GM12878 (cell line): ENCODE data around the gene DUSP15. TPM values are rescaled to one million over a fixed set of nuclear protein-coding genes. Genes with fewer than 3 reads are reported as not detected.

Experiments
- ATAC-seq: fragments of 200-7000 bp; cut with Tn5 transposase; 3 replicates; pipeline ENCODE4 v1.9.1; 2020; ENCODE audit warnings: mild to moderate bottlenecking, moderate library complexity
- BruUV-seq: library from RNA; stranded (reverse); fragments of 400-500 nt; replicated peaks from 2 replicates; lab custom pipeline; 2021; lab: Mats Ljungman, UMichigan
- CTCF ChIA-PET: fragments of 300-600 bp; sonication (Branson Sonifier 250); formaldehyde crosslinking; extraction: SDS; loops from one replicate; lab custom pipeline; 2021; ENCODE audit warnings: inconsistent platforms; lab: Yijun Ruan, JAX
- POLR2A ChIA-PET: fragments of 350-600 bp; formaldehyde crosslinking; extraction: SDS; loops from one replicate; lab custom pipeline; 2021; ENCODE audit warnings: inconsistent platforms; lab: Charles Lee
- RAD21 ChIA-PET: fragments of 300-600 bp; sonication (Branson Sonifier 250); formaldehyde crosslinking; loops from one replicate; lab custom pipeline; 2023; ENCODE audit warnings: antibody characterized with exemption; ENCODE audit not compliant: unreplicated experiment; lab: Charles Lee
- SMC1A ChIA-PET: fragments of 300-600 bp; sonication (Branson Sonifier 250); formaldehyde crosslinking; loops from one replicate; lab custom pipeline; 2023; ENCODE audit not compliant: unreplicated experiment, uncharacterized antibody; lab: Charles Lee
- DNase-seq: peaks from one replicate; pipeline ENCODE4 v3.0.0-alpha.2; 2011; ENCODE audit warnings: low read depth, low spot score
- FAIRE-seq: peaks from 3 replicates; lab custom pipeline; 2011; peaks lifted over from hg19 to GRCh38; lab: Jason Lieb, UNC
- H2AFZ ChIP-seq: 2 replicates; pipeline ENCODE4 v1.6.0; 2011; ENCODE audit warnings: low read depth, low read length, control low read depth; ENCODE audit not compliant: control insufficient read depth
- H3K27ac ChIP-seq: 2 replicates; pipeline ENCODE4 v1.5.1; 2011; ENCODE audit warnings: control low read depth; ENCODE audit not compliant: control insufficient read depth, insufficient read depth
- H3K27me3 ChIP-seq, 2 experiments: replicated peaks in 1 of 2; 2 replicates each; pipeline versions ENCODE4 v1.6.0 to v1.6.1; 2011; ENCODE audit warnings: low read length in 1 of 2; ENCODE audit not compliant: control insufficient read depth in 2 of 2, insufficient read depth in 2 of 2
- H3K36me3 ChIP-seq, 2 experiments: 2 replicates each; pipeline ENCODE4 v1.5.1; 2011; ENCODE audit warnings: low read length in 1 of 2; ENCODE audit not compliant: control insufficient read depth in 2 of 2, insufficient read depth in 2 of 2
- H3K4me1 ChIP-seq: 2 replicates; pipeline ENCODE4 v1.6.1; 2011; ENCODE audit warnings: mild to moderate bottlenecking, low read length, moderate library complexity, mixed read lengths; ENCODE audit not compliant: control insufficient read depth, insufficient read depth
- H3K4me2 ChIP-seq: 2 replicates; pipeline ENCODE4 v1.6.0; 2011; ENCODE audit warnings: control low read depth; ENCODE audit not compliant: control insufficient read depth, insufficient read depth
- H3K4me3 ChIP-seq: fragments of 200-600 bp; sonication (generic); 2 replicates; pipeline ENCODE4 v1.5.1; 2016
- H3K79me2 ChIP-seq: 2 replicates; pipeline ENCODE4 v1.6.0; 2011; ENCODE audit warnings: low read length; ENCODE audit not compliant: control insufficient read depth, insufficient read depth
- H3K9ac ChIP-seq: 2 replicates; pipeline ENCODE4 v1.8.0; 2011; ENCODE audit warnings: low read length, control low read depth, mixed read lengths; ENCODE audit not compliant: control insufficient read depth, insufficient read depth
- H3K9me3 ChIP-seq: replicated peaks from 3 replicates; pipeline ENCODE4 v1.5.1; 2011; ENCODE audit warnings: mild to moderate bottlenecking, low read length; ENCODE audit not compliant: control insufficient read depth, insufficient read depth
- H4K20me1 ChIP-seq: 2 replicates; pipeline ENCODE4 v1.6.0; 2011; ENCODE audit not compliant: control insufficient read depth, insufficient read depth
- BACH1 ChIP-seq: fragments of 450-650 bp; IDR thresholded peaks from 2 replicates; pipeline ENCODE4 v1.6.1; 2017; ENCODE audit warnings: mild to moderate bottlenecking, borderline replicate concordance
- CEBPB ChIP-seq, 2 experiments: fragments of 150-350 bp in 1 of 2; IDR thresholded peaks; 2 replicates each; pipeline ENCODE4 v1.6.1; 2012 to 2014; ENCODE audit warnings: low read depth in 2 of 2, low read length in 2 of 2, borderline replicate concordance in 1 of 2, inconsistent platforms in 1 of 2
- CREM ChIP-seq: IDR thresholded peaks from 2 replicates; pipeline ENCODE4 v1.6.1; 2014; ENCODE audit warnings: antibody characterized with exemption, low read depth
- EED ChIP-seq: sonication (generic); IDR thresholded peaks from 2 replicates; pipeline ENCODE4 v1.6.1; 2016; ENCODE audit warnings: antibody characterized with exemption, low read depth
- FOS ChIP-seq: IDR thresholded peaks from 3 replicates; pipeline ENCODE4 v1.6.1; 2011; ENCODE audit warnings: borderline replicate concordance; ENCODE audit not compliant: insufficient read length; ENCODE audit errors: extremely low read depth
- HDAC2 ChIP-seq: fragments of 200-600 bp; sonication (generic); IDR thresholded peaks from 2 replicates; pipeline ENCODE4 v1.6.1; 2017
- KAT2A ChIP-seq: conservative IDR thresholded peaks from 2 replicates; pipeline ENCODE4 v1.6.1; 2011; ENCODE audit warnings: low read depth, low read length; ENCODE audit not compliant: control insufficient read depth
- POU2F2 ChIP-seq: IDR thresholded peaks from 3 replicates; pipeline ENCODE4 v1.6.1; 2011; ENCODE audit warnings: low read depth, mild to moderate bottlenecking, low read length, borderline replicate concordance
- PRDM15 ChIP-seq: fragments of 450-650 bp; formaldehyde crosslinking; IDR thresholded peaks from 2 replicates; pipeline ENCODE4 v1.4.0; 2020; ENCODE audit warnings: mild to moderate bottlenecking, moderate library complexity
- RAD51 ChIP-seq: fragments of 450-650 bp; IDR thresholded peaks from 2 replicates; pipeline ENCODE4 v1.6.1; 2016; ENCODE audit warnings: moderate library complexity, mild to moderate bottlenecking, inconsistent platforms
- REST ChIP-seq: IDR thresholded peaks from 2 replicates; pipeline ENCODE4 v1.6.1; 2012; ENCODE audit warnings: mild to moderate bottlenecking, low read depth, low read length
- SMARCA5 ChIP-seq: fragments of 450-650 bp; IDR thresholded peaks from 2 replicates; pipeline ENCODE4 v1.6.1; 2017; ENCODE audit warnings: mild to moderate bottlenecking
- SP1 ChIP-seq: IDR thresholded peaks from one replicate; pipeline ENCODE4 v1.6.1; 2011; ENCODE audit warnings: low read depth, low read length
- SREBF1 ChIP-seq: IDR thresholded peaks from 2 replicates; pipeline ENCODE4 v1.6.1; 2012; ENCODE audit warnings: mild to moderate bottlenecking, low read length
- ZNF274 ChIP-seq: IDR thresholded peaks from one replicate; pipeline ENCODE4 v1.8.0; 2011; ENCODE audit not compliant: insufficient read length, insufficient read depth
- WGBS: methylation state at CpG from one replicate; pipeline ENCODE4 v1.1.6; 2016; ENCODE audit warnings: low lambda C conversion rate; ENCODE audit not compliant: insufficient replicate concordance, insufficient coverage; ENCODE audit errors: missing lambda C conversion rate; 5-methylcytosine and 5-hydroxymethylcytosine counted together
- in situ Hi-C: fragments of 300-500 bp; cut with MboI; formaldehyde crosslinking; loops from 9 replicates; pipeline ENCODE4 v1.14.3; 2018; ENCODE audit warnings: mixed read lengths
- intact Hi-C: fragments of 100-400 bp; cut with micrococcal nuclease; formaldehyde crosslinking; loops from one replicate; pipeline ENCODE4 v1.14.2; 2022; ENCODE audit not compliant: unreplicated experiment
- polyA plus RNA-seq, 11 experiments: library from polyadenylated mRNA; depleted of rRNA in 4 of 11; unstranded in 6 of 11; stranded (reverse) in 5 of 11; fragments of >200 nt; fragmentation: Nextera tagmentation in 4 of 11; fragmentation: Illumina TruSeq in 1 of 11; extraction: Ambion mirVana in 4 of 11; extraction: Trizol in 1 of 11; gene quantifications; 1 replicate in 1 of 11; 2 replicates in 10 of 11; pipeline versions ENCODE4 v1.2.1 to v1.2.3, GENCODE V29; 2011 to 2016; ENCODE audit warnings: inconsistent platforms in 2 of 11, missing spikeins in 2 of 11, low read depth in 1 of 11
- total RNA-seq, 4 experiments: library from RNA; depleted of rRNA in 3 of 4; stranded (reverse); fragments of >200 nt in 3 of 4; fragmentation: Illumina TruSeq in 1 of 4; extraction: Trizol in 1 of 4; gene quantifications; 2 replicates each; pipeline versions ENCODE4 v1.2.1 to v1.2.3, GENCODE V29; 2013 to 2021

The DUSP15 gene
- total and polyA plus RNA-seq, 10 of the 15 experiments (the other 5 are each of a cell fraction or from before 2014, with no cell fraction given) = 0.06 to 2.5 (median 0.67) TPM; not detected in 1

- in situ Hi-C loops (no loop called here), intact Hi-C loops (loop anchor here (5.0 kb wide), 1 partner anchor 169 kb away; no protein-coding TSS in a partner anchor)
- CTCF ChIA-PET = interaction anchor here (0.6 to 7.3 kb wide), 13 partner anchors 12 to 242 kb away, joined by 3 to 109 read pairs (median 7); partner anchors contain the start of genes MYLK2 and PDRG1
- Histone ChIP-seq H3K79me2 (no peaks in the 10 kb centered on the region), H4K20me1 (no peaks in the 10 kb centered on the region; the same call in 1 of the 2 replicates), H3K9ac (no peak overlapping the region), H2AFZ (no peak overlapping the region), H3K4me3 (no peak overlapping the region), H3K27ac (no peak overlapping the region), H3K4me1 (peaks cover 5% of the 10 kb centered on the region; the same call in 1 of the 2 replicates), H3K27me3 (no peaks in the 10 kb centered on the region; a peak in 2 of 4 replicates), H3K36me3 (no peaks in the 10 kb centered on the region), H3K4me2 (no peak overlapping the region), H3K9me3 (no peaks in the 10 kb centered on the region)
- RAD21 ChIA-PET = interaction anchor here (0.5 to 1.6 kb wide), 2 partner anchors 143 to 183 kb away, joined by 3 to 5 read pairs; no protein-coding TSS in a partner anchor
- BruUV-seq = no TSS peak
- FAIRE-seq (no peak), DNase-seq (no peak), ATAC-seq (no peak)
- POLR2A ChIA-PET = no interaction called here
- WGBS = 40% methylated on average over 31 of the region's 32 CpGs
- SMC1A ChIA-PET = interaction anchor here (1.9 to 2.8 kb wide), 5 partner anchors 11 to 104 kb away, joined by 4 to 13 read pairs (median 7); partner anchors contain the start of gene PDRG1
- TF ChIP-seq CEBPB (IDR thresholded peaks at IDR 0.05; ENCODE audit: borderline replicate concordance in 1 of 2, low read depth in 2 of 2, low read length in 2 of 2) (no peak), KAT2A (no peak), BACH1 (no peak), SP1 (no peak), REST (no peak), CREM (no peak), HDAC2 (no peak), EED (no peak), PRDM15 (no peak), RAD51 (no peak), SREBF1 (no peak), SMARCA5 (no peak), FOS (no peak), ZNF274 (no peak), POU2F2 (no peak)
These were observed 22.0 kb downstream of the DUSP15 start for GRCh38 chr20:31848088-31848999.
